MM.1S (cell line): Measurements from ENCODE around the gene DOK3.

Experiments used
- DNase-seq: peaks from one replicate; pipeline ENCODE4 v3.0.0-alpha.2; 2015
- H2AFZ ChIP-seq: fragments of 300-600 bp; sonication (generic); 2 replicates; pipeline ENCODE4 v1.6.0; 2016; ENCODE audit warnings: antibody characterized with exemption, low read length
- H3F3A ChIP-seq: fragments of 300-600 bp; sonication (generic); 2 replicates; pipeline ENCODE4 v1.6.1; 2016; ENCODE audit warnings: mild to moderate bottlenecking, antibody characterized with exemption, low read length, moderate library complexity, mixed read lengths; ENCODE audit not compliant: insufficient read depth
- H3K27ac ChIP-seq: fragments of 300-600 bp; sonication (generic); 2 replicates; pipeline ENCODE4 v1.5.1; 2016; ENCODE audit warnings: mild to moderate bottlenecking, low read length
- H3K27me3 ChIP-seq: fragments of 300-600 bp; sonication (generic); replicated peaks from 2 replicates; pipeline ENCODE4 v1.6.0; 2016; ENCODE audit warnings: low read length; ENCODE audit not compliant: insufficient read depth
- H3K36me3 ChIP-seq: fragments of 300-600 bp; sonication (generic); replicated peaks from 2 replicates; pipeline ENCODE4 v1.6.1; 2016; ENCODE audit warnings: mild to moderate bottlenecking, low read length, mixed read lengths; ENCODE audit not compliant: insufficient read depth
- H3K4me1 ChIP-seq: fragments of 300-600 bp; sonication (generic); 2 replicates; pipeline ENCODE4 v1.6.1; 2016; ENCODE audit warnings: low read length, mixed read lengths
- H3K4me2 ChIP-seq: fragments of 300-600 bp; sonication (generic); 2 replicates; pipeline ENCODE4 v1.6.0; 2016; ENCODE audit warnings: low read depth, low read length
- H3K4me3 ChIP-seq: fragments of 300-600 bp; sonication (generic); 2 replicates; pipeline ENCODE4 v1.5.1; 2016; ENCODE audit warnings: low read length, mixed read lengths
- H3K79me2 ChIP-seq: fragments of 300-600 bp; sonication (generic); 2 replicates; pipeline ENCODE4 v1.6.1; 2016; ENCODE audit warnings: mixed run types, low read length, mixed read lengths
- H3K9ac ChIP-seq: fragments of 300-600 bp; sonication (generic); 2 replicates; pipeline ENCODE4 v1.6.1; 2016; ENCODE audit warnings: low read length, mixed read lengths
- H3K9me2 ChIP-seq: fragments of 300-600 bp; sonication (generic); replicated peaks from 2 replicates; pipeline ENCODE4 v1.6.1; 2016; ENCODE audit warnings: mild to moderate bottlenecking, low read length, mixed read lengths; ENCODE audit not compliant: insufficient read depth
- H3K9me3 ChIP-seq: fragments of 300-600 bp; sonication (generic); replicated peaks from 2 replicates; pipeline ENCODE4 v1.6.1; 2016; ENCODE audit warnings: mild to moderate bottlenecking, low read length, mixed read lengths; ENCODE audit not compliant: insufficient read depth
- H4K20me1 ChIP-seq: fragments of 300-600 bp; sonication (generic); 2 replicates; pipeline ENCODE4 v1.6.1; 2016; ENCODE audit warnings: mild to moderate bottlenecking, low read length, moderate library complexity, mixed read lengths; ENCODE audit not compliant: insufficient read depth
- EZH2 ChIP-seq: fragments of 300-600 bp; sonication (generic); optimal IDR thresholded peaks from 2 replicates; pipeline ENCODE3; 2017; ENCODE audit warnings: low read depth, mild to moderate bottlenecking, antibody characterized with exemption, low read length, mixed read lengths
- EZH2phosphoT487 ChIP-seq: fragments of 300-600 bp; sonication (generic); IDR thresholded peaks from 2 replicates; pipeline ENCODE4 v1.6.1; 2018; ENCODE audit warnings: antibody characterized with exemption, low read length
- TF ChIP-seq, protein P1 (sequence below): fragments of 300-600 bp; sonication (generic); IDR thresholded peaks from 2 replicates; pipeline ENCODE4 v1.5.1; 2016; ENCODE audit warnings: antibody characterized with exemption, low read length, mixed read lengths

The DOK3 gene

DNA sequence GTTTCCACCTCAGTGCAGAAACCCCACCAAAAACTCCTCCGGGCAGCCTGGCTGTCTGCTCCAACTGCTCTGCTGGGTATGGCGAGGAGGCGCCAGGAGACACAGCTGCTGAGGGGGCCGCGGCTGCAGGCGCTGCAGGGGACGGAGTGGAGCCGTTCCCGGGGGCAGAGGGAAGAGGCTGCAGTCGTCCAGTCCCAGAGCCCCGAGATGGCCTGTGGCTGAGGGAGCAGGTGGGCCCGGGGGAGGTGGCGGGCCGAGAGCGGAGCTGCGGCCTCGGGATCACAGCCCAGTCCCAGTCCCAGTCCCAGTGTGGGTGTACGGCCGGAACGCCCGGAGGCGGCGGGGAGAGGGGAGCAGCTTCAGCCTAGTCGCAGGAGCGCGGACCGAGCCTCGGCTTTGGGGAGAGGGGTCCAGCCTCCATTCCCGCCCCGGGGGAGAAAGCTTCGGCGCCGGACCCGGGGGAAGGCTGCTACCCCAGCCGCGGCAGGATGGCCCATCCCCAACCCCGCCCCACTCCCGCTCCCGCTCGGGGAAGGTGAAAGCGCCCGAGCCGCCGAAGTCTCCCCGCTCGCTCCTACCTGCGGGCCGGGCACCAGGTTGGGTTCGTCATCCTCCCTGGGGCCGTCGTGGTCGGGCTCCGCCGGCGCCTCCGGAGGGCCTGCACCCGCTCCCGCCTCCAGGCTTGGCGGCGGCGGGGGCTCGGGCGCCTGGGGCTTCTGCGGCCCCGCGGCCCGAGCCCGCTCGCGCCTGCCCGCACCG lies 44.2 kb upstream of the DOK3 start:
- Histone ChIP-seq H3K79me2 (peaks cover 56% of the 10 kb centered on the region), H3K9me2 (no peaks in the 10 kb centered on the region), H3K9ac (peak overlapping the region; percentile 63), H3K27me3 (no peaks in the 10 kb centered on the region), H4K20me1 (peaks cover 8% of the 10 kb centered on the region; the same call in 1 of the 2 replicates), H3K4me2 (peak overlapping the region; percentile 95), H3K4me3 (peak overlapping the region; percentile 85), H3K9me3 (no peaks in the 10 kb centered on the region), H3F3A (no peaks in the 10 kb centered on the region), H2AFZ (peak overlapping the region; percentile 66), H3K36me3 (no peaks in the 10 kb centered on the region), H3K27ac (no peak overlapping the region), H3K4me1 (peaks cover 7% of the 10 kb centered on the region)
- DNase-seq = peak; percentile 10
- TF ChIP-seq EZH2 = no peak
- TF ChIP-seq, protein P1, sequence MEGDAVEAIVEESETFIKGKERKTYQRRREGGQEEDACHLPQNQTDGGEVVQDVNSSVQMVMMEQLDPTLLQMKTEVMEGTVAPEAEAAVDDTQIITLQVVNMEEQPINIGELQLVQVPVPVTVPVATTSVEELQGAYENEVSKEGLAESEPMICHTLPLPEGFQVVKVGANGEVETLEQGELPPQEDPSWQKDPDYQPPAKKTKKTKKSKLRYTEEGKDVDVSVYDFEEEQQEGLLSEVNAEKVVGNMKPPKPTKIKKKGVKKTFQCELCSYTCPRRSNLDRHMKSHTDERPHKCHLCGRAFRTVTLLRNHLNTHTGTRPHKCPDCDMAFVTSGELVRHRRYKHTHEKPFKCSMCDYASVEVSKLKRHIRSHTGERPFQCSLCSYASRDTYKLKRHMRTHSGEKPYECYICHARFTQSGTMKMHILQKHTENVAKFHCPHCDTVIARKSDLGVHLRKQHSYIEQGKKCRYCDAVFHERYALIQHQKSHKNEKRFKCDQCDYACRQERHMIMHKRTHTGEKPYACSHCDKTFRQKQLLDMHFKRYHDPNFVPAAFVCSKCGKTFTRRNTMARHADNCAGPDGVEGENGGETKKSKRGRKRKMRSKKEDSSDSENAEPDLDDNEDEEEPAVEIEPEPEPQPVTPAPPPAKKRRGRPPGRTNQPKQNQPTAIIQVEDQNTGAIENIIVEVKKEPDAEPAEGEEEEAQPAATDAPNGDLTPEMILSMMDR = no peak
- TF ChIP-seq EZH2phosphoT487 = no peak

- TF ChIP-seq EZH2phosphoT487 = no peak
- TF ChIP-seq, protein P1 = no peak
- Histone ChIP-seq H3K27ac (no peak overlapping the region), H3K36me3 (no peaks in the 10 kb centered on the region), H3K9me2 (no peaks in the 10 kb centered on the region), H4K20me1 (peaks cover 8% of the 10 kb centered on the region; the same call in 1 of the 2 replicates), H3K9ac (peak overlapping the region; percentile 63; the same call in 1 of the 2 replicates), H3K4me1 (peaks cover 7% of the 10 kb centered on the region), H3K79me2 (peaks cover 65% of the 10 kb centered on the region), H3K4me2 (peak overlapping the region; percentile 95), H3K4me3 (peak overlapping the region; percentile 85), H3F3A (no peaks in the 10 kb centered on the region), H2AFZ (no peak overlapping the region), H3K9me3 (no peaks in the 10 kb centered on the region), H3K27me3 (no peaks in the 10 kb centered on the region)
- no peak for DNase-seq
These were observed 43.3 kb upstream of the DOK3 start for GRCh38 chr5:177552839-177553455.

DNA sequence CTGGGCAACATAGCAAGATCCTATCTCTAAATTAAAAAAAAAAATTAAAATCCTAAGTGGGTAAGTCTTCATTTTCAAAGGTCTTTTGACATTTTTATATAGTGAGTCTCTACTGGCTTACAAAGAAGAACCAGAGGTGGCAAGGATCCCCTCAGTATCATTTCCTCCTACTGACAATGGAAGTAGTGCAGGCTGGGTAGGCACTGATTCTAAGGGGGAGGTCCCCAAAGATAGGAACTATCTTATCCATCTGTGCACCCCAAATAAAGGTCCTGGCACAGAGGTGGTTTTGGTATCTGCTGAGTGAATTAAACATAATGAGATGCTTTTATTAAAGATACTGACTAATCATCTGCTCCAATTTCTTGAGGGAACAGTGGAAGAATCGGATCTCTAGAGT lies 40.5 kb upstream of the DOK3 start:
- no peak for TF ChIP-seq EZH2phosphoT487
- no peak for TF ChIP-seq EZH2
- TF ChIP-seq, protein P1 = no peak
- Histone ChIP-seq H3K27me3 (no peaks in the 10 kb centered on the region), H3K4me2 (no peak overlapping the region), H3K27ac (no peak overlapping the region), H3K79me2 (peaks cover 89% of the 10 kb centered on the region), H3K9ac (no peak overlapping the region), H2AFZ (no peak overlapping the region), H3K9me3 (no peaks in the 10 kb centered on the region), H4K20me1 (peaks cover 8% of the 10 kb centered on the region; the same call in 1 of the 2 replicates), H3K36me3 (no peaks in the 10 kb centered on the region), H3F3A (no peaks in the 10 kb centered on the region), H3K4me1 (peaks cover 7% of the 10 kb centered on the region), H3K9me2 (no peaks in the 10 kb centered on the region), H3K4me3 (no peak overlapping the region)
- no peak for DNase-seq
